K562 (cell line): ENCODE data around the gene SHROOM3. TPM values are rescaled to one million over a fixed set of nuclear protein-coding genes. Genes with fewer than 3 reads are reported as not detected.

Experiments used
- ATAC-seq: fragments of 200-7000 bp; cut with Tn5 transposase; 3 replicates; pipeline ENCODE4 v1.9.1; 2020; ENCODE audit warnings: moderate library complexity
- BruUV-seq: library from RNA; stranded (reverse); fragments of 400-500 nt; replicated peaks from 2 replicates; lab custom pipeline; 2021; lab: Mats Ljungman, UMichigan
- CTCF ChIA-PET: fragments of 300-600 bp; formaldehyde crosslinking; extraction: SDS; loops from one replicate; lab custom pipeline; 2021; ENCODE audit warnings: low intra/inter-chr PET ratio; lab: Yijun Ruan, JAX
- POLR2A ChIA-PET: fragments of 300-600, 350-650 bp; sonication (Branson Sonifier 250); formaldehyde crosslinking; extraction: SDS; loops from one replicate; lab custom pipeline; 2021; ENCODE audit warnings: antibody characterized with exemption, inconsistent platforms; lab: Yijun Ruan, JAX
- DNase-seq, 4 experiments: peaks; one replicate each; pipeline versions ENCODE4 v3.0.0 to v3.0.0-alpha.2; 2011 to 2018; ENCODE audit warnings: low spot score in 3 of 4, mixed read lengths in 3 of 4; ENCODE audit errors: extremely low read depth in 1 of 4
- FAIRE-seq: peaks from 2 replicates; lab custom pipeline; 2011; peaks lifted over from hg19 to GRCh38; lab: Jason Lieb, UNC
- H2AFZ ChIP-seq: 2 replicates; pipeline ENCODE4 v1.6.0; 2011; ENCODE audit warnings: low read depth, low read length, control low read depth, inconsistent platforms
- H3K27ac ChIP-seq: fragments of 200-600 bp; 3 replicates; pipeline ENCODE4 v1.8.0; 2011; ENCODE audit warnings: low read depth, mild to moderate bottlenecking, control low read depth, inconsistent platforms, low read length, moderate library complexity, mixed read lengths; ENCODE audit errors: extremely low read depth
- H3K27me3 ChIP-seq, 2 experiments: fragments of 300-600 bp in 1 of 2; 2 replicates in 1 of 2; 3 replicates in 1 of 2; pipeline versions ENCODE4 v1.6.0 to v1.8.0; 2011; ENCODE audit warnings: inconsistent platforms in 2 of 2, low read length in 2 of 2, mild to moderate bottlenecking in 1 of 2, mixed read lengths in 1 of 2, moderate library complexity in 1 of 2; ENCODE audit not compliant: control insufficient read depth in 2 of 2, insufficient read depth in 2 of 2
- H3K36me3 ChIP-seq: fragments of 300-600 bp; 3 replicates; pipeline ENCODE4 v1.8.0; 2011; ENCODE audit warnings: mild to moderate bottlenecking, low read length, inconsistent platforms; ENCODE audit not compliant: control insufficient read depth, insufficient read depth
- H3K4me1 ChIP-seq, 2 experiments: fragments of 200-600 bp in 1 of 2; replicated peaks in 1 of 2; 2 replicates in 1 of 2; 3 replicates in 1 of 2; pipeline versions ENCODE4 v1.5.1 to v1.8.0; 2011; ENCODE audit warnings: inconsistent platforms in 2 of 2, low read length in 2 of 2, mild to moderate bottlenecking in 1 of 2, mixed read lengths in 1 of 2, moderate library complexity in 1 of 2; ENCODE audit not compliant: control insufficient read depth in 2 of 2, insufficient read depth in 2 of 2
- H3K4me2 ChIP-seq: 2 replicates; pipeline ENCODE4 v1.6.1; 2011; ENCODE audit warnings: low read length, control low read depth, inconsistent platforms, mixed read lengths; ENCODE audit not compliant: insufficient read depth
- H3K4me3 ChIP-seq: fragments of 200-600 bp; sonication (generic), shearing (Covaris generic); 2 replicates; pipeline ENCODE4 v1.5.1; 2016; ENCODE audit warnings: control low read depth, inconsistent platforms
- H3K79me2 ChIP-seq: fragments of 200-600 bp; 3 replicates; pipeline ENCODE4 v1.8.0; 2011; ENCODE audit warnings: low read length, inconsistent platforms; ENCODE audit not compliant: control insufficient read depth, insufficient read depth
- H3K9ac ChIP-seq, 2 experiments: 2 replicates each; pipeline versions ENCODE4 v1.6.0 to v1.6.1; 2011; ENCODE audit warnings: low read depth in 2 of 2, low read length in 2 of 2, control low read depth in 1 of 2, inconsistent platforms in 1 of 2, mild to moderate bottlenecking in 1 of 2, mixed read lengths in 1 of 2; ENCODE audit not compliant: insufficient read depth in 1 of 2
- H3K9me1 ChIP-seq: one replicate; pipeline ENCODE4 v1.6.0; 2011; ENCODE audit warnings: inconsistent platforms, mild to moderate bottlenecking, low read length, moderate library complexity; ENCODE audit not compliant: control insufficient read depth, insufficient read depth
- H3K9me3 ChIP-seq: replicated peaks from 2 replicates; pipeline ENCODE4 v1.5.1; 2011; ENCODE audit warnings: low read depth, low read length, inconsistent platforms; ENCODE audit not compliant: control insufficient read depth, insufficient read depth
- H4K20me1 ChIP-seq: replicated peaks from 2 replicates; pipeline ENCODE4 v1.6.1; 2011; ENCODE audit warnings: low read length, inconsistent platforms, mixed read lengths; ENCODE audit not compliant: control insufficient read depth, insufficient read depth
- ADNP ChIP-seq: fragments of 200-800 bp; sonication (Bioruptor generic); IDR thresholded peaks from 2 replicates; pipeline ENCODE4 v1.6.1; 2016; ENCODE audit warnings: missing genetic modification characterization, missing compliant biosample characterization
- ARID3B ChIP-seq: fragments of 250-450 bp; sonication (Bioruptor Pico); IDR thresholded peaks from 2 replicates; pipeline ENCODE4 v1.4.0; 2020; ENCODE audit warnings: borderline replicate concordance
- E2F1 ChIP-seq: sonication (generic); formaldehyde crosslinking; IDR thresholded peaks from 2 replicates; pipeline ENCODE4 v1.8.1; 2023; ENCODE audit warnings: mild to moderate bottlenecking, missing genetic modification reagents, moderate library complexity
- ESRRA ChIP-seq: fragments of 450-650 bp; IDR thresholded peaks from 2 replicates; pipeline ENCODE4 v1.6.1; 2014; ENCODE audit warnings: low read depth, mild to moderate bottlenecking, moderate library complexity, borderline replicate concordance
- IRF1 ChIP-seq: sonication (generic); formaldehyde crosslinking; IDR thresholded peaks from 2 replicates; pipeline ENCODE4 v1.8.0; 2022; ENCODE audit warnings: missing genetic modification reagents, mild to moderate bottlenecking, borderline replicate concordance
- RCOR1 ChIP-seq, 2 experiments: IDR thresholded peaks; 2 replicates each; pipeline ENCODE4 v1.6.1; 2012; ENCODE audit warnings: low read depth in 2 of 2, low read length in 2 of 2, borderline replicate concordance in 1 of 2, improper control_type of control experiment in 1 of 2
- RNF2 ChIP-seq: sonication (generic); IDR thresholded peaks from 2 replicates; pipeline ENCODE4 v1.6.1; 2016
- SP2 ChIP-seq: IDR thresholded peaks from 2 replicates; pipeline ENCODE4 v1.6.1; 2011; ENCODE audit warnings: mild to moderate bottlenecking, low read depth, low read length, moderate library complexity; ENCODE audit not compliant: poor library complexity, severe bottlenecking; ENCODE audit errors: extremely low read depth
- SRSF9 ChIP-seq: fragments of 200-400 bp; formaldehyde crosslinking; IDR thresholded peaks from 2 replicates; pipeline ENCODE4 v1.6.1; 2017; ENCODE audit warnings: low read depth, low read length, borderline replicate concordance
- THRB ChIP-seq: fragments of 450-650 bp; formaldehyde crosslinking; conservative IDR thresholded peaks from 2 replicates; pipeline ENCODE4 v1.4.0; 2022; ENCODE audit warnings: mild to moderate bottlenecking, missing genetic modification characterization
- ZBTB26 ChIP-seq: fragments of 450-650 bp; formaldehyde crosslinking; IDR thresholded peaks from 2 replicates; pipeline ENCODE4 v1.4.0; 2022; ENCODE audit warnings: missing genetic modification characterization
- ZNF449 ChIP-seq: fragments of 250-450 bp; sonication (Bioruptor Pico); IDR thresholded peaks from 2 replicates; pipeline ENCODE4 v1.8.0; 2022; ENCODE audit warnings: moderate library complexity, mild to moderate bottlenecking, inconsistent platforms
- ZNF79 ChIP-seq: fragments of 250-450 bp; sonication (Bioruptor Pico); IDR thresholded peaks from 2 replicates; pipeline ENCODE4 v1.4.0; 2020; ENCODE audit warnings: low read depth, mild to moderate bottlenecking, moderate library complexity
- WGBS: fragments of 100-300 bp; shearing (Covaris generic); methylation state at CpG from one replicate; pipeline ENCODE4 v1.1.6; 2016; ENCODE audit warnings: low coverage, mixed read lengths; ENCODE audit not compliant: insufficient coverage; ENCODE audit errors: missing lambda C conversion rate; 5-methylcytosine and 5-hydroxymethylcytosine counted together
- in situ Hi-C: fragments of 300-500 bp; cut with MboI; formaldehyde crosslinking; loops from 4 replicates; pipeline ENCODE4 v1.15.0; 2018; ENCODE audit warnings: inconsistent platforms, mixed read lengths
- intact Hi-C: fragments of 100-400 bp; cut with micrococcal nuclease; formaldehyde crosslinking; loops from 2 replicates; pipeline ENCODE4 v1.14.2; 2022
- polyA plus RNA-seq, 8 experiments: library from polyadenylated mRNA; depleted of rRNA in 4 of 8; stranded (reverse) in 5 of 8; unstranded in 3 of 8; fragments of >200 nt; fragmentation: Nextera tagmentation in 2 of 8; fragmentation: Illumina TruSeq in 1 of 8; extraction: Ambion mirVana in 2 of 8; extraction: Trizol in 1 of 8; gene quantifications; 2 replicates each; pipeline versions ENCODE4 v1.2.1 to v1.2.3, GENCODE V29; 2011 to 2014; ENCODE audit warnings: inconsistent platforms in 1 of 8, missing spikeins in 1 of 8
- total RNA-seq, 7 experiments: library from RNA; depleted of rRNA in 6 of 7; stranded (reverse); fragments of >200 nt in 6 of 7; fragmentation: Illumina TruSeq in 2 of 7; extraction: Trizol in 2 of 7; gene quantifications; 2 replicates each; pipeline versions ENCODE4 v1.2.1 to v1.2.3, GENCODE V29; 2011 to 2021; ENCODE audit warnings: low replicate concordance in 1 of 7

The SHROOM3 gene
- total and polyA plus RNA-seq, 9 of the 15 experiments (the other 6 are each of a cell fraction or from before 2014, with no cell fraction given) = 0.01 to 0.07 TPM; not detected in 7

- TF ChIP-seq ZBTB26 (CRISPR knock-in tag) = no peak
- TF ChIP-seq, all 486 proteins: peak for 0
Measured at GRCh38 chr4:76823495-76823894, 388.5 kb downstream of the SHROOM3 start (continued).

GRCh38 chr4:76830612-76830963 lies 395.6 kb downstream of the SHROOM3 start:
- no TSS peak for BruUV-seq
- FAIRE-seq = no peak
- no peak for DNase-seq
- CTCF ChIA-PET = no interaction called here
- H4K20me1 ChIP-seq = no peaks in the 10 kb centered on the region
- no peak overlapping the region; the same call in 1 of the 2 replicates for H3K4me2 ChIP-seq
- no peak for ATAC-seq
- intact Hi-C loops = no loop called here
- no peak overlapping the region for H3K4me3 ChIP-seq
- H3K9me1 ChIP-seq = no peaks in the 10 kb centered on the region
- no peaks in the 10 kb centered on the region; a peak in 1 of 5 replicates for H3K27me3 ChIP-seq
- 42% methylated on average over 4 of the region's 4 CpGs for WGBS
- H3K36me3 ChIP-seq = no peaks in the 10 kb centered on the region
- H3K9ac ChIP-seq = no peak overlapping the region
- peaks cover 0 to 9% of the 10 kb centered on the region in 2 experiments; a peak in 2 of 5 replicates for H3K4me1 ChIP-seq
- H2AFZ ChIP-seq = peak overlapping the region; percentile 93
- H3K27ac ChIP-seq = no peak overlapping the region
- POLR2A ChIA-PET = no interaction called here
- H3K79me2 ChIP-seq = no peaks in the 10 kb centered on the region
- H3K9me3 ChIP-seq = no peaks in the 10 kb centered on the region
- in situ Hi-C loops = no loop called here
- TF ChIP-seq SRSF9 (no peak), ZNF449 (no peak), ADNP (tag) (no peak), ARID3B (CRISPR knock-in tag) (no peak), E2F1 (CRISPR knock-in tag) (no peak), RCOR1 (IDR thresholded peaks at IDR 0.05; ENCODE audit: borderline replicate concordance in 1 of 2, low read depth in 2 of 2, low read length in 2 of 2) (no peak), THRB (no peak), ESRRA (no peak), ZNF79 (no peak), SP2 (no peak), IRF1 (CRISPR knock-in tag) (no peak), RNF2 (no peak)
